HG03432 (cell line): ENCODE results near the gene MRPL17.

Source experiments
- ATAC-seq: cut with Tn5 transposase; IDR thresholded peaks from one replicate; pipeline ENCODE4 v1.9.1; 2021; ENCODE audit warnings: mild to moderate bottlenecking, moderate library complexity; ENCODE audit not compliant: unreplicated experiment

The MRPL17 gene

GRCh38 chr11:6655020-6655789 lies 27.9 kb downstream of the MRPL17 start:
- ATAC-seq: no peak

DNA sequence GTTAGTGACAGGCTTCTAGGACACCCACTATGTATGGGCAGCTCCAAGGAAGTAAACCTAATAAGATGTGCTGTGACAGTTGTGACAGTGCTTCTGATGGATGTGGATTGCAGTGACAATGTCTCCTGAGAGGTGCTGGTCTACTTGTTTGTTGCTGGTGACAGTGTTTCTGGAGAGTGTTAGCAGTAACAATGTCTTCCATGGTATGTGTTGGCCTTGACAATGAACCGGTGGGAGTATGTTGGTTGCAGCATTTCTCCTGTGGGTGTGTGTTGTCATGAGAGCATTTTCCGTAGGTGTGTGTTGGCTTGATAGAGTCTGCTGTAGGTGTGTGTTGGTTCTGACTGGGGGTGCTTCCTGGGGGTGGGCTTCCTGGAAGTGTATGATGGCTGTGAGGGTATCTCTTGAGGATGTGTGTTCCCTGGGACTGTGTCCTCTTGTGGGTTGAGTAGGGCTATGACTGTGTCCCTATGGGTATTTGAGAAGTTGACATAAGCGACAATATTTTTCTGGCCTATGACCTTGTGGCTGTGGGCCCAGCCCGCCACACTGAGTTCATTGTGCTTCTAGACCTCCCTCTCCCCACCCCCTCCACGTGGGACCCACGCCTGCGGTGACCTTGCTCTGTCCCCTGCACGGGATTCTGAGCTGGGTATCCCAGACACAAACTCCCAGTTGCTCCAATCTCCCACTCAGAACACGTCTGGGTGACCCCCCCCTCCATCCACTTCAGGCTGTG lies 28.7 kb downstream of the MRPL17 start:
- ATAC-seq: no peak

GRCh38 chr11:6653656-6654055 lies 29.5 kb downstream of the MRPL17 start:
- ATAC-seq: no peak

DNA sequence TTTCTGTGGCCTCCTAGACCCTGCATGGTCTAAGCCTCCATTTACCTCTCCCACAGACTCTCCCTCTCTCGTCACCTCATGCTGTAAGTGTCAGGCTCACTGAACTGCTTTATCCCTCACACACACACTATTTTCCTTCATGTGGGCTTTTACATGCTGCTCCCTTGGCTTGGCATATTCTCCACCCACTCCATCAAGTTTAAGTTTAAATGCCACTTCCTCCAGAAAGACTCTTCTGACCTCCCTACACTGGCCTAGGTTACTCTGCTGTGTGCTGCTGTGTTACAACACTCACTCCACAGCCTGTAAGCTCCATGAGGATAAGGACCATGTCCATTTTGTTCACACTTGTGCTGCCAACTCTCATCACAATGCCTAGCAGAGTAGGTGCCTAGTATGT lies 30.0 kb downstream of the MRPL17 start:
- ATAC-seq: no peak

- ATAC-seq: no peak
Observed at GRCh38 chr11:6652182-6652581, 31.0 kb downstream of the MRPL17 start.

DNA sequence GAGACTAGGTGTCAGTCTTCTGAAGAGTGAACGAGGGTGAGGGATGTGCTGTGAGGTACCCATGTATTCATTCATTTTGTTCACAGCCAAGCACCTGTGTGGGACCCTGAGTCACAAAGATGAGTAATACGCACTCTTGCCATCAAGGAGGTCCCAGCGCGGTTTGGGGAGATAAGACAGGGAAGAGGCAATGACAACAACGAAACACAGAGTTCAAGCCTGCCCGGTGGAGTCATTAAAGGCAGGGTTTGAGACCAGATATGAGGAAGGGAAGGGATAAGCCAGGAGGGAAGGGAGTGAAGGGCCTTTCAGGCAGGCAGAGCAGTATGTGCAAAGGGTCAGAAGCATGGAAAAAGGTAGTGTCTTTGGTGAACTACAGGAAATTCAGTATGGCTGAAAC lies 32.2 kb downstream of the MRPL17 start:
- ATAC-seq: no peak

- no peak for ATAC-seq
Observed at GRCh38 chr11:6650104-6650503, 33.0 kb downstream of the MRPL17 start.

GRCh38 chr11:6648501-6648900 lies 34.6 kb downstream of the MRPL17 start:
- no peak for ATAC-seq

GRCh38 chr11:6647836-6648235 lies 35.3 kb downstream of the MRPL17 start:
- no peak for ATAC-seq

DNA sequence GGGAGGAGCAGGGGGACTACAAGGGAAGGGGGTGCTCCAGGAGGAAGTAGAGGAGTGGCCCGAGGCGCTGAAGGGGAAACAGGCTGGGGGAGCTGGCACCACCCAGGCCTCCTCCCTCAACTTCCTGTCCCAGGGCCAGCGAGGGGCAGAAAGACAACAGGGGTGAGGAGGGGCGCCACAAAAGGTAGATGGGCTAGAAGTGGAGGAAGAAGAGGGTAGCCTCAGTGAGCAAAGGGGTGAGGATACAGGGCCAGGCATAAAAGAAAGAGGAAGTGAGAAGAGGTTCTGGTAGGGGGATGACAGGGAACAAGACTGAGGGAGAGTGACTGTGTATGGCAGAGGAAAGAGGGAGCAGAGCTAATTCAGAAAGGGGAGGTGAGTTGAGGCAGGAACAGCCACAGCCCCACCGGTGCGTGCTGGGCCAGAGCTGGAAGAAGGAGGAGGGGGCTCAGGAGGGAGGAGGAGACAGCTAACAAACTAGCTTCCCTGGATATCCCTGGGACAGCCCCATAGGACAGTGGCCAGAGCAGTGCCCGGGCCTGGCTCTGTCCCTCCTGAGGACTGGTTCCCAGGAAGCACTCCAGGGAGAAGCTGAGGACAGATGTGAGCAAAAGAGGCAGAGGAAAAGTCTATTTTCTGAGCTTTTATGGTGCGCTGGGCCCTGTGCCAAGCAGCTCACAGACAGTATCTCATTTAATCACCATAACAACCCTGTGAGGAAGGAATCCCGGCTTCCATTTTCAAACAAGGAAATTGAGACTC lies 36.0 kb downstream of the MRPL17 start:
- peak; percentile 94 for ATAC-seq

DNA sequence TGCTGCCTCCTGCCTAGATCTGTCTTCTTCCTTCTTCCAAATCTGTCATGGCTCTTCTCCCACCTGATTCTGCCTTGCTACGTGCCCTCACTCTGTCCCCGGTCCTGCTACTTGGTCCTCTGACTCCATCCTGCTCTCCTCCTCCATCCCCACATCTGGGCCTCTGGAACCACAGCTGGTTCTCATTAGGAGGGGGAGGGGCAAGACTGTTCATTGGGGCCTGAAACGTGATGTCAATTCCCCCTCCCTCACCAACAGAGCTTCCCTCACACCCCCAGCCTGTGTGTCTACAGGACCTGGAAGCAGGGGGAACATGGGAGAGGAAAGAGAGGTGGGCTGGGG lies 36.6 kb downstream of the MRPL17 start:
- no peak for ATAC-seq

- no peak for ATAC-seq
Observed at GRCh38 chr11:6646071-6646470, 37.1 kb downstream of the MRPL17 start.

DNA sequence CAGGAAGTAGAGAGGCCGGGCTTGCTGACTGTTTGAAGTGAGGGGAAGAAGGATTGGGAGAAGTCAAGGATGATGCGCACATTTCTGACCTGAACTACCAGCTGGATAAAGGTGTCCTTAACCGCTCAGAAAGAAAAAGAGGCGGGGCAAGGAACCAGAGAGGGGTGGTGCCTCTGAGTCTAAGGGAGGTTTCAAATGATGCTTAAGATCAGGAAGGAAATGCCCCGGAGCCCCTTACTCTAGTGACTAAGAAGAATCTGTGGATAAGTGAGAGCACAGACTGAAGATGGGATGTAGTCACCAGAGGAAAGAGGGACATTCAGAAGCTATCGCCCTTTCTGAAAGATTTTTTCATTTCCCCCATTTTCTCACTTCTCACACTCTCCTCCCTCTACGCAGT lies 40.2 kb downstream of the MRPL17 start:
- ATAC-seq: no peak

DNA sequence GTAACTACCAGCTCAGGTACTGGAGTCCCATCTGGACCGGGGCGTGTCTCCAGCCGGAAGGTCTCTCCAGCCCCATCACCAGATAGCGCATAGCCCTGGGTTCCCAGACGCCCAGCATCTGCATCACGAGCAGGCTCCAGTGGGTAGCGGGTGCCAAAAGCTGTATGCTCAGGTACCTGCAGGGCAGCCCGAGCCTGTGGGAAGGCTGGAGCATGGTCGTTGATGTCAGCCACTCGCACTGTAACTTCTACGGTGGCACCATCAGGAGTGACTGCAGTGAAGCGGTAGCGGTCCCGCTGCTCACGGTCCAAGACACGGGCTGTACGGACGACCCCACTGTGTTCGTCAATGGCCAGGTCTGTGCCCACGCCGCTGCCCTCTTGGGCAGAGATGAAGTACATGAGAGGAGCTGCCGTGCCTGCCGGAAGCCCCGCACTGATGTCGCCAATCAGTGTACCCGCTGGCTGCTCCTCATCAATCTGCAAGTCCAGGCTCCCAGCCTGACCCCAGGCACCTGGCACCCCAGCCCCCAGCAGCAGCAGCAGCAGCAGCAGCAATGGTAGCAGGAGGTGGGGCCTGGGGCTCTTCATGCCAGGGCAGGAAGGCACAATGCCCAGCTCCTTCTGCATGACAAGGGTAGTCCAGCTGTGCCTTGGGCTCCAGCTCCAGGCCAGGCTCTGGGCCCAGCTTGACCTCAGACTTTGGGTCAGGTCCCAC lies 42.0 kb downstream of the MRPL17 start:
- no peak for ATAC-seq

- ATAC-seq: no peak
Observed at GRCh38 chr11:6640036-6640984, 42.8 kb downstream of the MRPL17 start.

DNA sequence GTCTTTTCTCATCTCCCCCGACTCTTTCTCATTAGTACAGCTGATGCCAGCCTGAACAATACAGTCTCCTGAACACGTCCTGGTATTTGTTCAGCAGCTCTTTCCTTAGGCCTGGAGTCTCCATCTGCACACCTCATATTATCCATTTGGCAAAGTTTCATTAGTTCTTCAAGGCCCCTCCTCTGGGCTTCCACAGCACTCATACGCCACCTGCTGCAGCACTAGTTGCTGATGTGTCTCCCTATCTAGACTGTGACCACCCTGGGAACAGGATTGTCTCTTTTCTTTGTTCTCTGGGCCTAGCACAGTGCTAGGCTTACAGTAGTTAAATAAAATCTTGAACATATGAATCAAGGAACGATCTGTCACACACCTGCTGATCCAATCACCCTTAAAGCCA lies 44.7 kb downstream of the MRPL17 start:
- no peak for ATAC-seq

- ATAC-seq: no peak
Observed at GRCh38 chr11:6637871-6638270, 45.3 kb downstream of the MRPL17 start.

DNA sequence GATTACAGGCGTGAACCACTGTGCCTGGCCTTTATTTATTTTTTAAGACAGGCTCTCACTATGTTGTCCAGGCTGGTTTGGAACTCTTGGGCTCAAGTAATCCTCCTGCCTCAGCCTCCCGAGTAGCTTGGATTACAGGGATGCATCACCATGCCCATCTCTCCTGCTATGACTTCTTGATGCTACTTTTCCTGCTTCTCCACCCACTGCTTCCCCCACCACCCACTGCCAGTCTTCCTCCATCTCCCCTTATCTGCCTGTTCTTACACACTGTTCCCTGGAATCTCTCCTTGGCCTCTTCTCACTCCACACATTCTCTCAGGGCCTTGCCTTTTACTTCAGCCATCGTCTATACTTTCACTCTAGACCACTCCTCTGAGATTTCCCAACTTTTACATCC lies 46.7 kb downstream of the MRPL17 start:
- no peak for ATAC-seq

DNA sequence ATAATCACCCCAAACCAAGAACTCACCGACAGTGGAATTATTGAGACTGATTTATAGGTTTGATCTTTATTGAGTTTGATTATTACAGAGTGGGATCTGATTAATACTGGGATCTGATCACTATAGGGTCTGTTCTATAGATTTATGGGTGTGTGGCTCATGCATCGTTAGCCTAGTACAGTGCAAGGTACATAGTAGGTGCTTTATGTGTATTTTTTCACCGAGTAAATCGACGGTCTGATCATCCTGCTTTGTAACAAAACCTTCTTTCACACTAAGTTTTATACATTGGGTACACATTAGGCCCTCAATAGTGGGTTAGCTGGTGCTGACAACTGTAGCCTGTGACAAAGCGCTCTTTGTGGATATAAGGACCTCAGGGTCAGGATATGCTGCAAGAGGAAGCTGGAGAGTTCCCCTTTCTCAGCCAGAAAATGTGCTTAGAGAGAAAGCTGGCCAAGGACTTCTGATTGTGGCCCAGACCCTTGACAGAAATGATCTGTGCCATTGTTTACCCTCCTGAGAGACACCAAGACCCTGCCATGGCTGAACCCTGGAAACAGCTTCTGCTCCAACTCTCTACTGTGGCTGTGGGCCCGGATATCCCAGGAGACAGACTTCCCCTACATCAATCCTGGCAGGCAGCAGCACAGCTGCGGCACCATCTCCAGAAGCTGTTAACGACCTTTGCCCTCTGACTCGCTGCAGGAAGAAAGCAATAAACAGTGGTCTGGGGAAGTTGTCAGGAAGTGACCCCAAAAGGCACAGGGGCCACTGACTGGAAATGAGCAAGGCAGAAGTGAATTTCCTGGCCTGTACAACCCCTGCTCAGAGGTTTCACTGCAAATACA lies 47.8 kb downstream of the MRPL17 start:
- no peak for ATAC-seq
